Keratinocyte (primary cell): ENCODE measurements around the gene CCDC137. TPM values are rescaled to one million over a fixed set of nuclear protein-coding genes. Genes with fewer than 3 reads are reported as not detected.
"Not testable (repeated sequence)": the region's sequence is repeated elsewhere in the genome, so short reads cannot be mapped to it uniquely, and the experiment has no call there.

Source experiments
- DNase-seq: peaks from one replicate; pipeline ENCODE4 v3.0.0-alpha.2; 2011; ENCODE audit warnings: low read depth, missing footprints, low spot score
- FAIRE-seq: peaks from 2 replicates; lab custom pipeline; 2011; peaks lifted over from hg19 to GRCh38; lab: Jason Lieb, UNC
- H2AFZ ChIP-seq: 2 replicates; pipeline ENCODE4 v1.6.0; 2012; ENCODE audit warnings: low read length, control low read depth, inconsistent platforms; ENCODE audit not compliant: control insufficient read depth
- H3K27ac ChIP-seq: 2 replicates; pipeline ENCODE4 v1.5.1; 2011; ENCODE audit warnings: low read length; ENCODE audit not compliant: control insufficient read depth, insufficient read depth
- H3K27me3 ChIP-seq: 3 replicates; pipeline ENCODE4 v1.6.0; 2011; ENCODE audit warnings: low read length; ENCODE audit not compliant: control insufficient read depth, insufficient read depth; ENCODE audit errors: extremely low read depth
- H3K36me3 ChIP-seq, 2 experiments: 2 replicates in 1 of 2; 3 replicates in 1 of 2; pipeline ENCODE4 v1.5.1; 2011; ENCODE audit warnings: low read length in 2 of 2, mild to moderate bottlenecking in 1 of 2; ENCODE audit not compliant: control insufficient read depth in 2 of 2, insufficient read depth in 2 of 2; ENCODE audit errors: extremely low read depth in 1 of 2
- H3K4me1 ChIP-seq: 3 replicates; pipeline ENCODE4 v1.5.1; 2011; ENCODE audit warnings: low read length; ENCODE audit not compliant: control insufficient read depth, insufficient read depth; ENCODE audit errors: extremely low read depth
- H3K4me2 ChIP-seq: 3 replicates; pipeline ENCODE4 v1.6.0; 2011; ENCODE audit warnings: low read depth, low read length; ENCODE audit not compliant: control insufficient read depth, insufficient read depth; ENCODE audit errors: extremely low read depth
- H3K4me3 ChIP-seq, 3 experiments: fragments of 200-600 bp in 1 of 3; sonication (generic) in 1 of 3; 2 replicates in 2 of 3; 3 replicates in 1 of 3; pipeline ENCODE4 v1.5.1; 2011 to 2016; ENCODE audit warnings: low read length in 3 of 3, mild to moderate bottlenecking in 3 of 3, control low read depth in 2 of 3, inconsistent platforms in 1 of 3, low read depth in 1 of 3, mixed read lengths in 1 of 3, mixed run types in 1 of 3, moderate library complexity in 1 of 3; ENCODE audit not compliant: control insufficient read depth in 2 of 3, insufficient read depth in 2 of 3; ENCODE audit errors: extremely low read depth in 1 of 3
- H3K79me2 ChIP-seq: 2 replicates; pipeline ENCODE4 v1.6.0; 2012; ENCODE audit warnings: low read length; ENCODE audit not compliant: control insufficient read depth, insufficient read depth
- H3K9ac ChIP-seq: 3 replicates; pipeline ENCODE4 v1.6.0; 2011; ENCODE audit warnings: low read length; ENCODE audit not compliant: control insufficient read depth, insufficient read depth; ENCODE audit errors: extremely low read depth
- H3K9me1 ChIP-seq: 3 replicates; pipeline ENCODE4 v1.6.0; 2011; ENCODE audit warnings: low read length; ENCODE audit not compliant: control insufficient read depth, insufficient read depth; ENCODE audit errors: extremely low read depth
- H3K9me3 ChIP-seq: 2 replicates; pipeline ENCODE4 v1.5.1; 2012; ENCODE audit warnings: low read depth, low read length; ENCODE audit not compliant: control insufficient read depth
- H4K20me1 ChIP-seq: 3 replicates; pipeline ENCODE4 v1.6.0; 2011; ENCODE audit warnings: low read length; ENCODE audit not compliant: control insufficient read depth, insufficient read depth; ENCODE audit errors: extremely low read depth
- EZH2 ChIP-seq: IDR thresholded peaks from one replicate; pipeline ENCODE4 v1.6.1; 2012; ENCODE audit warnings: inconsistent platforms, mild to moderate bottlenecking, low read length, moderate library complexity
- dilution Hi-C: fragments of 300-500 bp; cut with MboI; formaldehyde crosslinking; loops from one replicate; pipeline ENCODE4 v1.7.0; 2020; ENCODE audit warnings: low sequenced_read_pairs; ENCODE audit not compliant: extremely low pct_ligation_motif_present
- polyA plus RNA-seq, 5 experiments: library from polyadenylated mRNA; depleted of rRNA in 3 of 5; stranded (reverse) in 3 of 5; stranded (forward) in 1 of 5; unstranded in 1 of 5; fragments of >200 nt; gene quantifications; 1 replicate in 1 of 5; 2 replicates in 3 of 5; 3 replicates in 1 of 5; pipeline versions ENCODE4 v1.2.1 to v1.2.3, GENCODE V29; 2011 to 2012; ENCODE audit warnings: missing spikeins in 2 of 5, low read depth in 1 of 5, low replicate concordance in 1 of 5
- TF ChIP-seq, protein P1 (sequence below), 3 experiments: IDR thresholded peaks in 1 of 3; conservative IDR thresholded peaks in 1 of 3; optimal IDR thresholded peaks in 1 of 3; 2 replicates in 2 of 3; 3 replicates in 1 of 3; pipeline versions ENCODE3 to v1.5.1; 2011; ENCODE audit warnings: low read length in 3 of 3, mild to moderate bottlenecking in 3 of 3, moderate library complexity in 2 of 3, control low read depth in 1 of 3, inconsistent platforms in 1 of 3; ENCODE audit not compliant: insufficient read depth in 2 of 3; ENCODE audit errors: extremely low read depth in 1 of 3

Gene CCDC137
- polyA plus RNA-seq, 1 donor (not counting 4 experiments of a cell fraction or from before 2014, with no cell fraction given): 15.4 TPM

- peaks cover 17% of the 10 kb centered on the region for H3K79me2 ChIP-seq
- no peak overlapping the region for H3K27ac ChIP-seq
- H3K4me3 ChIP-seq: no peak overlapping the region
- no peak for FAIRE-seq
- TF ChIP-seq EZH2: no peak
- no peak for DNase-seq
- dilution Hi-C loops: no loop called here
- no peaks in the 10 kb centered on the region for H3K9me3 ChIP-seq
- H3K4me1 ChIP-seq: peaks cover 5% of the 10 kb centered on the region
- H3K36me3 ChIP-seq: peaks cover 38% of the 10 kb centered on the region in 2 experiments
- no peak overlapping the region for H3K4me2 ChIP-seq
- H3K9me1 ChIP-seq: no peaks in the 10 kb centered on the region
- H2AFZ ChIP-seq: no peak overlapping the region
- no peaks in the 10 kb centered on the region for H3K27me3 ChIP-seq
- no peak overlapping the region for H3K9ac ChIP-seq
- no peaks in the 10 kb centered on the region for H4K20me1 ChIP-seq
These were observed 7.2 kb downstream of the CCDC137 start for GRCh38 chr17:81673561-81674258.

GRCh38 chr17:81675515-81676221 lies 9.1 kb downstream of the CCDC137 start:
- H3K79me2 ChIP-seq, H2AFZ ChIP-seq, dilution Hi-C loops, H3K4me2 ChIP-seq, H3K27ac ChIP-seq, H3K27me3 ChIP-seq, DNase-seq, H3K9ac ChIP-seq, H3K4me1 ChIP-seq, H3K9me3 ChIP-seq, H3K9me1 ChIP-seq, H4K20me1 ChIP-seq, H3K4me3 ChIP-seq: not testable (repeated sequence)
- TF ChIP-seq, protein P1, sequence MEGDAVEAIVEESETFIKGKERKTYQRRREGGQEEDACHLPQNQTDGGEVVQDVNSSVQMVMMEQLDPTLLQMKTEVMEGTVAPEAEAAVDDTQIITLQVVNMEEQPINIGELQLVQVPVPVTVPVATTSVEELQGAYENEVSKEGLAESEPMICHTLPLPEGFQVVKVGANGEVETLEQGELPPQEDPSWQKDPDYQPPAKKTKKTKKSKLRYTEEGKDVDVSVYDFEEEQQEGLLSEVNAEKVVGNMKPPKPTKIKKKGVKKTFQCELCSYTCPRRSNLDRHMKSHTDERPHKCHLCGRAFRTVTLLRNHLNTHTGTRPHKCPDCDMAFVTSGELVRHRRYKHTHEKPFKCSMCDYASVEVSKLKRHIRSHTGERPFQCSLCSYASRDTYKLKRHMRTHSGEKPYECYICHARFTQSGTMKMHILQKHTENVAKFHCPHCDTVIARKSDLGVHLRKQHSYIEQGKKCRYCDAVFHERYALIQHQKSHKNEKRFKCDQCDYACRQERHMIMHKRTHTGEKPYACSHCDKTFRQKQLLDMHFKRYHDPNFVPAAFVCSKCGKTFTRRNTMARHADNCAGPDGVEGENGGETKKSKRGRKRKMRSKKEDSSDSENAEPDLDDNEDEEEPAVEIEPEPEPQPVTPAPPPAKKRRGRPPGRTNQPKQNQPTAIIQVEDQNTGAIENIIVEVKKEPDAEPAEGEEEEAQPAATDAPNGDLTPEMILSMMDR (optimal IDR thresholded peaks at IDR 0.05 in 1 of 3, IDR thresholded peaks at IDR 0.05 in 1 of 3, conservative IDR thresholded peaks at IDR 0.05 in 1 of 3; ENCODE audit: extremely low read depth in 1 of 3, insufficient read depth in 2 of 3, low read length in 3 of 3): peak; percentile 23 to 49 (median 30)
- H3K36me3 ChIP-seq: peaks cover 28 to 33% of the 10 kb centered on the region in 2 experiments
- FAIRE-seq: peak; percentile 64
